ENCODE measurements around the gene C9orf72.
"Not testable (repeated sequence)": the region's sequence is repeated elsewhere in the genome, so short reads cannot be mapped to it uniquely, and the experiment has no call there.

DNA sequence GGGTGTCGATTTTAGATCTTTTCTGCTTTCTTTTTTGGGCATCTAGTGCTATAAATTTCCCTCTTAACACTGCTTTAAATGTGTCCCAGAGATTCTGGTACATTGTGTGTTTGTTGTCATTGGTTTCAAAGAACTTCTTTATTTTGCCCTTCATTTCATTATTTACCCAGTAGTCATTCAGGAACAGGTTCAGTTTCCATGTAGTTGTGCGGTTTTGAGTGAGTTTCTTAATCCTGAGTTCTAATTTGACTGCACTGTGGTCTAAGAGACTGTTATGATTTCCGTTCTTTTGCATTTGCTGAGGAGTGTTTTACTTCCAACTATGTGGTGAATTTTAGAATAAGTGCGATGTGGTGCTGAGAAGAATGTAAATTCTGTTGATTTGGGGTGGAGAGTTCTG lies 38.8 kb upstream of the C9orf72 start:
- TF ChIP-seq CTCF (conservative IDR thresholded peaks at IDR 0.05; ENCODE audit: low read depth, low read length); EZH2 (IDR thresholded peaks at IDR 0.05; ENCODE audit: borderline replicate concordance, low read depth, low read length, poor library complexity, severe bottlenecking): not testable (repeated sequence)

Measured in A673 (cell line).